ENCODE data around the gene BTG2. TPM values are rescaled to one million over a fixed set of nuclear protein-coding genes. Genes with fewer than 3 reads are reported as not detected.
"Not testable (repeated sequence)": the region's sequence is repeated elsewhere in the genome, so short reads cannot be mapped to it uniquely, and the experiment has no call there.

Gene BTG2
- total RNA-seq (192 and 197 TPM in 2 replicates), polyA plus RNA-seq (253 and 274 TPM in 2 replicates)

- peaks cover 39% of the 10 kb centered on the region for H4K20me1 ChIP-seq (ENCODE audit: insufficient read depth, poor library complexity, severe bottlenecking)
- no peak within 1 kb of the TSS for H2AFZ ChIP-seq
- peak within 1 kb of the TSS; percentile 81 for H3K4me2 ChIP-seq
- no peaks in the 10 kb centered on the region for H3K9me2 ChIP-seq (replicated peaks; ENCODE audit: insufficient read depth)
- DNase-seq (ENCODE audit: low spot score) = peak; percentile 98
- H3K36me3 ChIP-seq (replicated peaks; ENCODE audit: insufficient read depth, low read depth) = no peaks in the 10 kb centered on the region
- H3K27me3 ChIP-seq = no peaks in the 10 kb centered on the region
- no peaks in the 10 kb centered on the region for H3K9me3 ChIP-seq (ENCODE audit: low read depth)
- peak within 1 kb of the TSS; percentile 96 for H3K27ac ChIP-seq
- H3K4me3 ChIP-seq = peak within 1 kb of the TSS; percentile 99
- TF ChIP-seq CTCF (IDR thresholded peaks at IDR 0.05; ENCODE audit: poor library complexity) = no peak
- no peak for TF ChIP-seq EZH2phosphoT487 (IDR thresholded peaks at IDR 0.05; ENCODE audit: low read depth, severe bottlenecking, unreplicated experiment)
- no peak for TF ChIP-seq EZH2 (IDR thresholded peaks at IDR 0.05; ENCODE audit: borderline replicate concordance)
- WGBS (ENCODE audit: low lambda C conversion rate, missing lambda C conversion rate) = 5% methylated on average over 53 of the region's 79 CpGs
- peaks cover 31% of the 10 kb centered on the region for H3K4me1 ChIP-seq (ENCODE audit: insufficient read depth)
- peaks cover 42% of the 10 kb centered on the region for H3K79me2 ChIP-seq
Measured at GRCh38 chr1:203304919-203305808, at the start of gene BTG2. BTG2 (plus strand) TSS chr1:203305519; CDS start chr1:203305607, 88 bp downstream.

GRCh38 chr1:203256636-203257035 is 48.7 kb upstream of the BTG2 start:
- H3K9me2 ChIP-seq (replicated peaks; ENCODE audit: insufficient read depth); DNase-seq (ENCODE audit: low spot score); H4K20me1 ChIP-seq (ENCODE audit: insufficient read depth, poor library complexity, severe bottlenecking); H3K4me1 ChIP-seq (ENCODE audit: insufficient read depth); H2AFZ ChIP-seq; H3K27ac ChIP-seq; H3K36me3 ChIP-seq (replicated peaks; ENCODE audit: insufficient read depth, low read depth); H3K4me2 ChIP-seq; H3K27me3 ChIP-seq; H3K79me2 ChIP-seq; H3K4me3 ChIP-seq; H3K9me3 ChIP-seq (ENCODE audit: low read depth): not testable (repeated sequence)
- WGBS (ENCODE audit: low lambda C conversion rate, missing lambda C conversion rate) = 88% methylated on average over 9 of the region's 9 CpGs

- Histone ChIP-seq H4K20me1 (ENCODE audit: insufficient read depth, poor library complexity, severe bottlenecking) (no peaks in the 10 kb centered on the region), H3K36me3 (replicated peaks; ENCODE audit: insufficient read depth, low read depth) (no peaks in the 10 kb centered on the region), H3K9me3 (ENCODE audit: low read depth) (no peaks in the 10 kb centered on the region), H3K4me3 (no peak overlapping the region), H3K79me2 (no peaks in the 10 kb centered on the region), H3K4me2 (no peak overlapping the region), H3K27me3 (no peaks in the 10 kb centered on the region), H3K27ac (no peak overlapping the region), H3K4me1 (ENCODE audit: insufficient read depth) (no peaks in the 10 kb centered on the region), H3K9me2 (replicated peaks; ENCODE audit: insufficient read depth) (no peaks in the 10 kb centered on the region), H2AFZ (no peak overlapping the region)
- WGBS (ENCODE audit: low lambda C conversion rate, missing lambda C conversion rate) = 83% methylated on average over 10 of the region's 10 CpGs
- TF ChIP-seq EZH2phosphoT487 (IDR thresholded peaks at IDR 0.05; ENCODE audit: low read depth, severe bottlenecking, unreplicated experiment) (no peak), EZH2 (IDR thresholded peaks at IDR 0.05; ENCODE audit: borderline replicate concordance) (no peak), CTCF (IDR thresholded peaks at IDR 0.05; ENCODE audit: poor library complexity) (no peak)
- DNase-seq (ENCODE audit: low spot score) = no peak
Measured at GRCh38 chr1:203263496-203263895, 41.8 kb upstream of the BTG2 start.

GRCh38 chr1:203264052-203264501 is 41.2 kb upstream of the BTG2 start:
- Histone ChIP-seq H3K27me3 (no peaks in the 10 kb centered on the region), H3K27ac (no peak overlapping the region), H3K36me3 (replicated peaks; ENCODE audit: insufficient read depth, low read depth) (no peaks in the 10 kb centered on the region), H3K4me2 (no peak overlapping the region), H3K4me3 (no peak overlapping the region), H3K9me2 (replicated peaks; ENCODE audit: insufficient read depth) (no peaks in the 10 kb centered on the region), H3K9me3 (ENCODE audit: low read depth) (no peaks in the 10 kb centered on the region), H2AFZ (no peak overlapping the region), H4K20me1 (ENCODE audit: insufficient read depth, poor library complexity, severe bottlenecking) (no peaks in the 10 kb centered on the region), H3K79me2 (no peaks in the 10 kb centered on the region), H3K4me1 (ENCODE audit: insufficient read depth) (no peaks in the 10 kb centered on the region)
- WGBS (ENCODE audit: low lambda C conversion rate, missing lambda C conversion rate) = 77% methylated on average over 6 of the region's 6 CpGs
- DNase-seq (ENCODE audit: low spot score) = no peak
- TF ChIP-seq EZH2 (IDR thresholded peaks at IDR 0.05; ENCODE audit: borderline replicate concordance) = no peak
- no peak for TF ChIP-seq EZH2phosphoT487 (IDR thresholded peaks at IDR 0.05; ENCODE audit: low read depth, severe bottlenecking, unreplicated experiment)
- no peak for TF ChIP-seq CTCF (IDR thresholded peaks at IDR 0.05; ENCODE audit: poor library complexity)
